Retina (tissue), 1 donor: ENCODE data around the gene HPCAL4.

Experiments used
- DNase-seq: peaks from one replicate; pipeline ENCODE4 v3.0.0-alpha.2; 2016

Gene HPCAL4

DNA sequence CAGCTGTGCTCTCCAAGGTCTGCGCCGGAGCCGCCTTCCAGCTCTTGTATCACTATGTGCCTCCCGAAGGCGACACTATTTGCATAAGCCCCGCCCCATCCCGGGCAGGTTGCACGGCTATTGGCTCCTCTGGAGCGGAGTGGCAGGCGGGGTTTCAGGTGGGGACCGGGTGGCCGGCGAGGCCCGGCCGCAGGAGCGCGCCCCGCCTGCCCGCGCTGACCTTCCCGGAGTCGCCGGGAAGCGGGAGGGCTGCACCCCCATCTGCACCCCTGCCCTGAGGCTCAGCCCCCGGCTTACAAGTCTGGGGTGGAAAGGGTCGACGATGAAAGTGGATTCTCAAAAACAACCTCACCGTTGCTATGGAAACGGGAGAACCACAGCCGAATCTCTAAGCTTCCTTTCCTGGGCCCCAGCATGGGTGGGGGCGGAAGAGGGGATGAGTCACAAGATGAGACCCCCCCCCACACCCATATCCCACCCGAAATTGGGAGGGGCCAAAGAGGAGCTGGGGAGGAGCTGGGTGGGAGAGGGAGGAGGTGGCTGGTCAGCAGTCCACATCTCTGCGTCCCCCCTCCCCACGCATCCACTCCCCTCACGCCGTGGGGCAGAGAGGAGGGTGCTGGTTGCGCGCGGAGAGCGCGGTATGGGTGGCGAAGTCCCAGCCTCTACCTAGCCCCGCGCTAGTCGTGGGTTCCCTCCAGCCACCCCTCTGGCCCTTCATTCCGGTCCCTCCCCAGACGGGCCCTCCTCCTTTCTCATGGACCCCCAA, at the start of gene HPCAL4:
Gene HPCAL4 (minus strand): TSS at position 51 of the 769 bp plus-strand sequence. CDS start 6,830 bp downstream, outside the sequence.
- DNase-seq = peak; percentile 94

DNA sequence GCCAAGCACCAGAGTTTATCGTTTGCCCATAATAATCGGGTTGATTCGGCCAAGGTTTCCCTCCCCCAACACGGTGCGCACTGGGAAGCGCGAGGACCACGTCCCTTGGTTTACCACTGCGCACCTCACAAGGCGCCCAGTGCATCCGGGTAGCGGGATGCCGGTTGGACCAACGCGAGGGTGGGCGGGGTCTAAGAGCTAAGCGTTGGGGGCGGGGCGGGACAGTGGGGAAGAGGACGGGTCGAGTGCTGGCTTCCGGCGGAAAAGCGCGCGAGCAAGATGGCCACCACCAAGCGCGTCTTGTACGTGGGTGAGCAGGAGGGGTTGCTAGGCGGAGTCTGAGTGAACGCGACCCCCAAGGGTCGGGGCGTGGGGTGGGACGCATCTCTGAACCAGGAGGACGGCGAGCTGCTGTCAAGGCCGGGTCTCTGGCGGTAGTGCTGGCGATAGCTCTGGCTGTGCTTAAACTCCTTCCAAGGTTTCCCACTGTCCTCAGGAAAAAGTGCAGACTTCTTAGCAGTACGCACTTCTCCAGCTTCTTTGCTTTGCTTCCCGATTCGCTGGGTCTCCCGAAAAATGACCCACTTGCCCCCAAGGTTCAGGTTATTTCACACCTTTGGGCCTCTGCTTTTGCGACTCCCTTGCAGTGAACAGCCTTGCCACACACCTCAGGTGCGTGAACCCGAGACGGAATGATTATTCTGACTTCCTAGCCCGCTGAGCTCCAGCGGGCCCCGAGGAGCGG, 47.6 kb upstream of the HPCAL4 start, which contains the start of gene PPIE:
Gene PPIE (plus strand): TSS at position 261 of the 745 bp plus-strand sequence. CDS start 19 bp downstream, at position 280.
- peak; percentile 88 for DNase-seq

- DNase-seq = no peak
Observed at GRCh38 chr1:39737546-39738169, 46.4 kb upstream of the HPCAL4 start.

DNA sequence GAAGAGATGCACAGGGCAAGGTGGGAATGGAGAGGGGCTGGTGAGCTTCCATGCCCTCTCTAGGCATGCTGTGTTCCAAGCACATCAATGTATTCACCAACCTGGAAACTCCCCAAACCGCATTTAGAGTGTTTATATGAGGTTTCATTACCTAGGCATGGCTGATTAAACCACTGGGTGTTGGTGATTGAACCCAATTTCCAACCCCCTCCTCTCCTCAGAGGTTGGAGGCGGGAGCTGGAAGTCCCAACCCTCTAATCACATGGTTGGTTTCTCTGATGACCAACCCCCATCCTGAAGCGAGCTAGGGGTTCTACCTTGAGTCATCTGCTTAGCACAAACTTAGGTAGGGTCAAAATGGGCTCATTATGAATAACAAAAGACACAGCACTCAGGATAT, 44.5 kb upstream of the HPCAL4 start:
- no peak for DNase-seq

DNA sequence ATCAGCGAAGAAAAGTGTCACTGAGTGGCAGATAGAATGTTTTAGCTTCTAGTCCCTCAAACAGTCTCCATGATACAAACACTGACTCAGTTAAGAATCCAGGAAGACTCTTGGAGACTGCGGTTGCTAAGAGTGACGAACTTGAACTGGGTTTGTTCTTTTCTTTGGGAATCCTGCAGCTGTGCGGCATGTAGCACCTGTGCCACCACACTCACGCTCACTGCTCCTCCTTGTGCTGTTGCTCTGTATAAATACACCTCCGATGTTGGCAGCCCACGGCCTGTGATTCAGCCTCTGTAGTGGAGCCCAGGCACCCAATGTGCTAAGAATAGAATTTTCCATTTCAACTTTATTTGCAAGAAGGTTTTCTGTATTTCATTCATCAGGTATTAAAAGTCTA, 41.9 kb upstream of the HPCAL4 start:
- no peak for DNase-seq

- no peak for DNase-seq
Observed at GRCh38 chr1:39732730-39733129, 41.5 kb upstream of the HPCAL4 start.

DNA sequence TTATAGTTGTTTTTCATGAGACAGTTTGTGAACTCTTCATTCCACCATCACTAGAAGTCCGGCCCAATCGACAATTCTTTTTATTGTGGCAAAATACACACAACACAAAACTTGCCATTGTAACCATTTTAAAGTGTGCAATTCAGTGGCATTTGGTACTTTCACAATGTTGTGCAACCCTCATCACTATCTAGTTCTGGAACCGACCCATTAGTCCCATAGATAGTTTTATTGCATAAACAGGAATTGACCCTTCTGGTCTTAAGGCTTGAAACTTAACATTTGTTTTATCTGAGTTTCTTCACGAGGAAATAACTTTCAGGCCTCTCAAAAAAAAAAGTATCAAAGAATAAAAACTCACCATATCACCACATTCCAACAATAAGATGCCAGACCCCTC, 38.6 kb upstream of the HPCAL4 start:
- no peak for DNase-seq

DNA sequence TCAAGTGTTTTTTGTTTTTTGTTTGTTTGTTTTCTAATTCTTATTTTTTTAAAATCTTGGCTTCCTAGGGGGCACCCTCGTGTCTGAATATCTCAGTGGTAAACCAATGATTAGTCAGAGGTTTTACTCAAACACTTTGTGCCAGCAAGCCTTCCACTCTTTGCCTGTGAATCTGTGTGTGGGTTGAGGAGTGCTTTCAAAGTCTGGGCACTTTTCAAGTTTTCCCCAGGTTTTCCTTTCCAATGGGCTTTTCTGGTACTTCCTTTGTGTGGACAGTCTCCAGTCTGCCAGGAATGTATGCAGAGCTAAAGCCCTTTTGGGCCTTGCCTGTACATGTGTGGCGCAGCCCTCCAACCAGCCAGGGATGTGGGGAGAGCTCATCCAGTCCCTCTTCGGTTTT, 37.8 kb upstream of the HPCAL4 start:
- no peak for DNase-seq

DNA sequence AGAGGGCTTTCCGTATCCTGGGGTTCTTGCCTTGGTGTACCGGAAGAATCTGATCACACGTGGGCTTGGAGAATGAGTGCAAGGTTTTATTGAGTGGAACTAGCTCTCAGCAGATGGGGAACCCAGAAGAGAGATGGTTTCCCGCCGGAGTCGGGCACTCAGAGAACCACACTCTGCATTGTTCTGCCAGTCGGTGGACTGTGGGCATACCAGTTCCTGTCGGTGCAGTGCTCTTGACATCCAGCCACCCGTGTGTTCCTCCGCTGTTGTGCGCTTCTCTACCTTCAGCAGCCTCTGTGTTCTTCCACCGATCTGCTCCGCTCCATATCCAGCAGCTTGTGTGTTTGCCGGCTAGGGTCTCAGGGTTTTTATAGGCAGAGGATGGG, 36.7 kb upstream of the HPCAL4 start:
- DNase-seq = no peak

- no peak for DNase-seq
Observed at GRCh38 chr1:39727221-39727931, 36.1 kb upstream of the HPCAL4 start.

DNA sequence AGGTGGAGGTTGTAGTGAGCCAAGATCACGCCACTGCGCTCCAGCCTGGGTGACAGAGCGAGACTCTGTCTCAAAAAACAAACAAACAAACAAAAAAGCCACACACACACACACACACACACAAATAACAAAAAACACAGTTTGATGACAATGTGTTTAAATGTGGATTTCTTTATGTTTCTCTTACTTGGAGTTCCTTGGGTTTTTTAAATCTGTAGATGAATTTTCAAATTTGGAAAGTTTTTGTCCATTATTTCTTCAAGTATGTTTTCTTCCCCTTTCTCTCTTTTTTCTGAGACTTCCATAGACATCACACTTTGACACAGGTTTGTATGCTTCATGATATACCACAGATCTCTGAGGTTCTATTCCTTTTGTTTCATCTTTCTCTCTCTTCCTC, 35.4 kb upstream of the HPCAL4 start:
- no peak for DNase-seq

DNA sequence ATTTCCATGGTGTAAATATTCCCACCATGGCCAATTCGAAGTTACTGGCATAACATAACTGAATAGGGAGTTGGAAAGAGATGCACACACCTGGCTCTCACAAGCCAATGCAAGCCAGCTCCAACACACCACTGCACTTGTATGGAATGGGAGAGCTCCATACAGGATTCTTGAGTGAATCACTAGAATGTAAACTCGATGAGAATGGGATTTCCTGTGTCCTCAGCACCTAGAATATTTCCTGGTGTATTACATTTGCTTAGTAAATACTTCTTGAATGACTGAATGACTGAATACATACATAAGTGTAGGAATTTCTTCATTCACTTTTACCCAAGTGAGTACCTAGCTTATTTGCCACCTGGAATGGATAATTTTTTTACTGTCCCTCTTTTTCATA, 31.3 kb upstream of the HPCAL4 start:
- DNase-seq = no peak

GRCh38 chr1:39721664-39722063, 30.4 kb upstream of the HPCAL4 start:
- no peak for DNase-seq

- DNase-seq = peak; percentile 49
Observed at GRCh38 chr1:39720094-39720999, 29.1 kb upstream of the HPCAL4 start.

- DNase-seq = no peak
Observed at GRCh38 chr1:39717809-39718208, 26.6 kb upstream of the HPCAL4 start.

DNA sequence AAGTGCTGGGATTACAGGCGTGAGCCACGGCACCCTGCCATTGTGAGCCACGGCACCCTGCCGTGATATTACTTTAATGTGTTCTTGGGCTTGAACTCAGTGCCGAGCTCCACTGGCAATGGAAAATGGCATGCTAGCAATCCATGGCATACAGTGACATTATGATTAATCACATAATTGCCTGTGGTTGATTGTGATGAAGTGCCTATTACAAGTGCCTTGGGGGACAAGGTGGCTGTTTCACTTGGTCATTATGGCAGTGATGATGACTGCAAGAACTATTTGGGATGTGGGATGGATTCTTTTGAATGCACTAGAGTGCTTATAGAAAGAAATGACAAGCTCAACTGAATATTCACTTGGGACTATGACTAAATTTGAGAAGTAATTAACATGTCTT, 22.3 kb upstream of the HPCAL4 start:
- DNase-seq = no peak

GRCh38 chr1:39711966-39712340, 20.7 kb upstream of the HPCAL4 start:
- no peak for DNase-seq

GRCh38 chr1:39711104-39711965, 20.1 kb upstream of the HPCAL4 start:
- DNase-seq = no peak

GRCh38 chr1:39707506-39707905, 16.3 kb upstream of the HPCAL4 start:
- DNase-seq = no peak

GRCh38 chr1:39704757-39705156, 13.5 kb upstream of the HPCAL4 start:
- no peak for DNase-seq

DNA sequence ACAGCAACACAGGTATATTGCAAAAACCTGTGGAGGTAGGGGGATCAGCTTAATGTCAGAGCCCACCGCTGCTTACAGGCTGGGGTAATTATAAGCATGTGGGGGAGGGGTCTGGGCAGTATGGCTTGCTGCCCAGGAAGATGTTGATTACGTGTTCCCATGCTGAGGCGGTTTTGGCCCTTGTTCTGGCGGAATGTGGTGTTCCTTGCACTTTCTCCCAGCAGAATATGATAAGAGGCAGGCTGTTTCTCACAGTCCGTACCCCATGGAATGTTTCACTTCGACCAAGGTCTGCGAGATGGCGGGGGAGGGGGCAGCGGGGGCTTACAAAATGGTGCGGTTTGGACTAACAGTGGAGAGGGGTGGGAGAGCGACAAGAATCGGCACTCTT, 9.8 kb upstream of the HPCAL4 start:
- DNase-seq = no peak
